GM19035 (cell line): ENCODE measurements around the gene CAMK4.

ENCODE experiments used
- ATAC-seq: cut with Tn5 transposase; IDR thresholded peaks from one replicate; pipeline ENCODE4 v1.9.1; 2021; ENCODE audit not compliant: unreplicated experiment

The CAMK4 gene

GRCh38 chr5:111223787-111224560, at the start of gene CAMK4:
CAMK4 (plus strand) TSS chr5:111224384; CDS start chr5:111224484, 100 bp downstream.
- peak; percentile 83 for ATAC-seq

- ATAC-seq, result no peak
Observed at GRCh38 chr5:111183064-111183463, 41.1 kb upstream of the CAMK4 start.

DNA sequence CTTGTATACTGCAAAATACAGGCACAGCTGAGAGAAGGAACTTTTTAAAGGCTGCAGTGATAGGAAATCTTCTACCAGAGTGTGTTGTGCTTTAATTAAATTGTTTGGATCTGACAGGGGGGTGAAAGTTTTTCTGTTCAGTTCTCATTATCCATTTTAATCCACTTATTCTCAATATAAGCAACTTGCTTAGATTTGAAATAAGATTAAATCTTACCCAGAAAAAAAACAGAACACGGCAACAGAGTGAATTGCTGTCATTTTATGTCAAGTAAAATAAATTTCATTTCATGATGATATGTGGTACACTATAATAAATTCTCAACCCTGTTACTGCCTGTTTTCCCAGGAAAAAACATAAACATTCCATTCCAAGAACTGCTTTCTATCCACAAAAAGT, 37.1 kb upstream of the CAMK4 start:
- no peak for ATAC-seq

DNA sequence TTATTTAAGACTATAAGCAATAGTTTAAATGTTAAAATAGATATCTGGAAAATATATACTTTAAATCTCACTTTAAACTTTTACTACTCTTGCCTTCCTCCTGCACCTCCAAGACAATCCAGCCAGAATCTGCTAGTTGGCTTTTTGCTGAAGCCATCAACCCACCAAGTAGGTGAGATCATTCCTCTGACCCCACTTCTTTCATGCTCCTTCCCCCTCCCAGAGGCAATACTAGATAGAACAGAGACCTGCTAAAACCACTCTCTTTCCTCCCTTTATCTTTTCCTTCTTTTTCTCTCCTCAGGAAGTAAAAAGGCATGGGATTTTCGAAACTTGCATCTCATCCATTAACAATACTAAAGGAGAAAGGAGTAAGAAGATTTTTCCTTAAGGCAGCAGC, 30.1 kb upstream of the CAMK4 start:
- no peak for ATAC-seq

DNA sequence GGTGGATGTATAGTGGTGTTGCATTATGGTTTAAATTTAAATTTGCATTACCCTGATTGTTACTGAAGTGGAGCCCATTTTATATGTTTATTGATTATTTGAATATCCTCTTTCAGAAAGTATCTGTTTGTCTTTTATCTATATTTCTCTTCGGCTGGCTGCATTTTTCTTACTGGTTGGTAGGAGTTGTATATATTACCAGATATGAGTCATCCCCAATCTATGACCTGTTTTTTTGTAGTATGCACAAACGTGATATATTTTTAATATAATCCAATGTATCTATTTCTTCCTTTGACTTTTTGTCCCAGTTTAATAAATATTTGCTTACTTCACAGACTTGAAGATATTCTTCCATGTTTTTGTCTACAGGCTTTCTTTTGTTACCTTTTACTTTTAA, 29.3 kb upstream of the CAMK4 start:
- ATAC-seq, result no peak

- no peak for ATAC-seq
Observed at GRCh38 chr5:111197523-111197922, 26.7 kb upstream of the CAMK4 start.

DNA sequence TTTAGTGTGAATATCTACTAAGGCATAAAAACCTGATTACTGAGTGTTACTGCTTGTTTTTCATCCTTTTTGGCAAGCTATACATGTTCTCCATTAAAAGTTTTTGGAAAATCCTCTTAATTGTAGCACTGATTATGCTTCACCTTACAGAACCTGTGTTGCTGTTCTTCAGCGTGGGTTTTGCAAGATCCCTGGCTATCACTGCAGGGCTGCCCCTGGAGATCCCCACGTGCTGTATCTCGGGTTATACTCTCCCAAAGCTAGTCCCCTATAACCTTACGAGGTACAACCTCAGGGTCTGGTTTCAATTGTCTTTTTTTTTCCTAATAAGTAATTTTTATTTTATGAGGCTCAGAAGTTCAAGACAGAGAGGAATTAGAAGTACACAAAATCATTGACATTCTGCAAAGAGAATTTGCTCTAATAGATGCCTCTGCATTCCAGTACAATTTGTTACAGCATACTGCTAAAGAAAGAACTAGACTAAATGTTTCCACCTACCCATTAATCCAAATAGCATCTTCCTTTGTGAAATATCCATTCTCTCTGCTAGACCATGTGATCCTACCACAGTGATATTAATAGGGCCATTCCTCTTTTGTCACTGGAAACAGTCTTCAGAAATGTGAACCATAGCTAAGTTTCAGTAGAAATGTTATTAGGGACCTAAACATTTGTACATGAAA, 25.8 kb upstream of the CAMK4 start:
- no peak for ATAC-seq

DNA sequence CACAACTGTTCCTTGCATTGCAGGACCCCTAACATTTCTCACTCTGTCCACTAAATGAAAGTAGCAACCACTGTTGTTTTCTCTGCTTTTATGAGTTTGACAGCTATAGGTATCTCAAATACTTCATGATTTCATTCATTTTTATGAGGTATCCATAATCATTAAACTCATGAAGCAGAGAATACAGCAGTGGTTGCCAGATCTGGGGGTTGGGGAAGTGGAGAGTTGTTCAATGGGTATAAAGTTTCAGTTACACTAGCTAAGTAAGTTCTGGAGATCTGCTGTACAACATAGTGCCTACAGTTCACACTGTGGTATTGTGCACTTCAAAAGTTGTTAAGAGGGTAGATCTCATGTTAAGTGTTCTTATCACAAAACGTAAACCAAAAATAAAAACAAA, 23.4 kb upstream of the CAMK4 start:
- no peak for ATAC-seq

GRCh38 chr5:111201705-111202104, 22.5 kb upstream of the CAMK4 start:
- ATAC-seq, result no peak

GRCh38 chr5:111211341-111211740, 12.8 kb upstream of the CAMK4 start:
- ATAC-seq, result peak; percentile 72

GRCh38 chr5:111214052-111214742, 10.0 kb upstream of the CAMK4 start:
- no peak for ATAC-seq

DNA sequence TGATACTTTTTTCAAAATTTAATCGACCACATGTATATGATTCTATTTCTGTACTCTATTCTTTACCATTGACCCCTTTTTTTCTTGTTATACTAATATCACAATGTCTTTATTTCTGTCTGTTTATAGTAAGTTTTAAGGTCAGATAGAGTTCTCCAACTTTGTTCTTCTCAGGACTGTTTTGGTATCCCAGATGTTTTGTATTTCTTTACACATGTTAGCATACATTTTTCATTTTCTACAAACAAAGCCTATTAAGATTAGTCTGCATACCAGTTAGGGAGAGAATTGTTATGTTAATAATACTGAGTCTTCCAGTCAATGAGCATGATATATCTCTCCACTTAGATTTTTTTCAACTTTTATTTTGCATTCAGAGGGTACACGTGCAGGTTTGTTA, 8.2 kb upstream of the CAMK4 start:
- ATAC-seq, result no peak

- ATAC-seq, result no peak
Observed at GRCh38 chr5:111221139-111221538, 3.0 kb upstream of the CAMK4 start.

GRCh38 chr5:111223101-111223786, 940 bp upstream of the CAMK4 start:
- ATAC-seq, result peak; percentile 2

DNA sequence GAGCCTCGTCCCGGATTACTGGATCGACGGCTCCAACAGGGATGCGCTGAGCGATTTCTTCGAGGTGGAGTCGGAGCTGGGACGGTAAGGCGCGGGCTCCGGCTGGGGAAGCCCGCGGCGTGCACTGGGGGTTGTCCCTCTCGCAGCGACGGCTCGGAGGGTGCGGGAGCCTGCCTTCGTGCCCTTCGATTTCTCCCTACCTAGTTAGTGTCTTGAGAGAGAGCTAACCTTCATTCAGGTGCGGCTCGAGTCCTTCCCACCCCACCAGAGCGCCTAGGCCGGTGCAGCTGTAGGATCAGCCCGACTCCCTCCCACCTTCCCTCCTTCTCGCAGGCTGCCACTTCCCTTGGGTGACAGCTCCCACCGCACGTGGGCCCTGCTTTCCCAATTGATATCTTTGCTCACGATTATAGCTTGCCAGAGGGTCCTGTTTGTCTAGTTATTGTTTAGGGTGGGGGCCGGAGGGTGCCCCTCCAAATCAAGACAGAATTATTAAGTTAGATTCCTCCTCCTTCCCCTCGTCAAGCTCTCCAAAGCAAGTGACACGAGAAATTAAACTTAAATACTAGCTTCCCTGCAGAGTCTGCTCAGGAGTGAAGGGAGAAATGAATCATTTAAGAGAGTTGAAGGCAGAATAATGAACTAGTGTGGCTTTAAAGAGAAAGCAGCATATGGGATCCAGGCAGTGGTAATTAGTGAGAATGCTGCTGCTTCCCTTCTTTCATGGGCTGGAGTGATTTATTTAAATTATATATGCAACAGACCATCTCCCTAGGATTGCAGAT, 569 bp downstream of the CAMK4 start:
- ATAC-seq, result peak; percentile 36

DNA sequence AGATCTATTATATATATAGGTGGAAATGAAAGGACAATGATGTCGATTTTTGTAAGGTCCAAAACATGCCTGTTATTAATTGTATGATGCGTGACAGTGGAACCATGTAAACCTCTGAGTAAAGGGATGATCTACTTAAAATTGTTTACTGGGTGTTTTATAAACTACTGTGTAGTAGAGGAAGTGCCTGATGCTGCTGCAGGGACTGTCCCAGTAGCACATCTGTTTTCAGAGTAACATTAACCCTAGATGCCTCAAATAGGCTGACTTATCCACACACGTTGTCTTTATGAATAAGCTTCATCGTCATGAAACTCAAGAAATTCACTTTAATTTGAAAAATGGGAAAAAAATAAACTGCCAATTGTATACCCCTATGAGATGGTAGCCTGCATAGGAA, 1.7 kb downstream of the CAMK4 start:
- peak; percentile 16 for ATAC-seq

DNA sequence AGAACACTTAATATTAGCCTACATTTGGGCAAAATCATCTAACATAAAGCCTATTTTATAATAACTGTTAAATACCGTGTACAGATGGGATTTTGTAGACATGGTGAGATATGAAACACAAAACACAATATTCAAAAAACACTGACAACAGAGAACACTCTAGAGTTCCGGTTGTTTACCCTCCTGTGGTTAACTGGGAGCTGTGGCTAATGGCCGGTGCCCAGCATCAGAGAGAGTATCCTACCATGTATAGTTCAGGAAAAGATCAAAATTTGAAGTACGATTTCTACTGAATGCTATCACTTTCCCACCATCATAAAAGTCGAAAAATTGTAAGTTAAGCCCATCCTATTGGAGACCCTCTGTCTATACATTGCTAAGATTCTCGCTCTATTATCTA, 2.4 kb downstream of the CAMK4 start:
- ATAC-seq, result no peak

- ATAC-seq, result no peak
Observed at GRCh38 chr5:111227226-111227782, 3.1 kb downstream of the CAMK4 start.

DNA sequence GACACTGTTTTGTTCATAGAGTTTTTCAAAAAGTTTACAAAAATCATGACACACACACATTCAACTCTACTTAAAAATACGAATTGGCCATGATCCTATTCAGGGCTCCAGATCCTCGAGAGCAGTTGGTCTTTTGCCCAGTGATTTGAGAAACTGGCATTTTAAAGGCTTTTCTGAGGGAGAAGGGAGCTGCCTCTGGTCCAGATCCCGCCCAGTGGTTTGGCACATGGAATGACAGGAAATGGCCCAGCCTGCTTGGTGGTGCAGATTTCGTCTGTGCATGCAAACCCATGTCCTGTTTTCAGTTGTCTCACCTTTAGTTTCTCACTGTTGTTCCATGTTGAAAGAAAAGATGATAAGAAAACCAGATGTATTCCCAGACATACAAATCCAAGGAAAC, 3.6 kb downstream of the CAMK4 start:
- no peak for ATAC-seq

DNA sequence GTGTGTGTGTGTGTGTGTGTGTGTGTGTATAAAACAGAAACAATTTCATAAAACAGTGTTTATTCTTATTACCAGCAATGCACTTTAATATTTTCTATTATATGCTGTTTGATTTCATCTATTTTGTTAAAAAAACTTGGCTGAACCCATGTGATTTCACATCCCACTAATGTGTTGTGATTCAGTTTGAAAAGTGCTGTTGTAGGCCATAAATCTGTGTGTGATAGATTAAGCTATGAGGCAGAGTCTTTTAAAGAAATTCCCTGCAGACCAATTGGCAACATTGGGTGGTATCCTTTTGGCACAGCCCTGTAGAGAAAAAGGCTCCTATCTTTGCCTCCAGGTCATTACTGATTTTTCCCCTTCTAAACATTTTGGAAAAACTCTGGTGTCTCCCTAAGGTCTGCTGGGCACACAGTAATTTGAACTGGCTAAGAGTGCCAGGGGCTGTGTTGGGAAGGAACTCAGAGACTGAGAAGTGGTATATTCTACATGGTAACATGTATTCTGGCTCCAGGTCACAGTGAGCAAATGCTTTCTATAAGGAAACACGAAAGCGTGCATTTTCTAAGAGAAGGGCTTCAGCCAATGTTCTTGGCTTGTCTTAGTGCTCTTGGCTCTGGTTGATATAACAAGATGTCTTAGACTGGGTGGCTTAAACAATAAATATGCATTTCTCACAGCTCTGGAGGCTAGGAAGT, 4.5 kb downstream of the CAMK4 start:
- no peak for ATAC-seq
